H9 (cell line): ENCODE data around the gene ZNF792. TPM values are rescaled to one million over a fixed set of nuclear protein-coding genes. Genes with fewer than 3 reads are reported as not detected.

ENCODE experiments used
- DNase-seq: peaks from one replicate; pipeline ENCODE4 v3.0.0-alpha.2; 2017
- H2AFZ ChIP-seq: one replicate; pipeline ENCODE4 v1.6.1; 2013; ENCODE audit warnings: mild to moderate bottlenecking, low read length, control low read depth, moderate library complexity
- H2AK5ac ChIP-seq: 2 replicates; pipeline ENCODE4 v1.6.1; 2013; ENCODE audit warnings: low read length, control low read depth, mixed read lengths; ENCODE audit not compliant: insufficient read length
- H2BK120ac ChIP-seq: one replicate; pipeline ENCODE4 v1.6.1; 2013; ENCODE audit warnings: low read depth, mild to moderate bottlenecking, low read length, control low read depth, inconsistent platforms; ENCODE audit not compliant: poor library complexity, severe bottlenecking
- H2BK12ac ChIP-seq: 2 replicates; pipeline ENCODE4 v1.6.1; 2013; ENCODE audit warnings: low read length, control low read depth, mixed read lengths, low read depth; ENCODE audit not compliant: insufficient read length
- H2BK15ac ChIP-seq: 2 replicates; pipeline ENCODE4 v1.6.1; 2013; ENCODE audit warnings: low read depth, low read length, control low read depth
- H2BK20ac ChIP-seq: one replicate; pipeline ENCODE4 v1.6.1; 2013; ENCODE audit warnings: low read depth, mild to moderate bottlenecking, low read length, control low read depth, inconsistent platforms; ENCODE audit not compliant: poor library complexity, severe bottlenecking
- H2BK5ac ChIP-seq: 2 replicates; pipeline ENCODE4 v1.6.1; 2013; ENCODE audit warnings: low read length, control low read depth, mixed read lengths; ENCODE audit not compliant: insufficient read length
- H3K14ac ChIP-seq: 2 replicates; pipeline ENCODE4 v1.6.1; 2013; ENCODE audit warnings: low read length, control low read depth; ENCODE audit not compliant: insufficient read depth
- H3K18ac ChIP-seq: 2 replicates; pipeline ENCODE4 v1.6.1; 2013; ENCODE audit warnings: low read depth, mild to moderate bottlenecking, mixed read lengths, low read length, control low read depth; ENCODE audit not compliant: insufficient read length
- H3K23ac ChIP-seq: 2 replicates; pipeline ENCODE4 v1.6.1; 2013; ENCODE audit warnings: low read length, control low read depth, mixed read lengths, low read depth; ENCODE audit not compliant: insufficient read length
- H3K23me2 ChIP-seq: 2 replicates; pipeline ENCODE4 v1.6.1; 2013; ENCODE audit warnings: low read depth, mild to moderate bottlenecking, mixed read lengths, low read length, control low read depth; ENCODE audit not compliant: insufficient read length, poor library complexity, severe bottlenecking
- H3K27ac ChIP-seq: 2 replicates; pipeline ENCODE4 v1.5.1; 2013; ENCODE audit warnings: low read length, control low read depth, mixed read lengths, low read depth; ENCODE audit not compliant: insufficient read length
- H3K27me3 ChIP-seq: 2 replicates; pipeline ENCODE4 v1.6.1; 2013; ENCODE audit warnings: low read length, control low read depth, inconsistent platforms; ENCODE audit not compliant: insufficient read depth
- H3K4ac ChIP-seq: 2 replicates; pipeline ENCODE4 v1.6.1; 2013; ENCODE audit warnings: low read depth, mild to moderate bottlenecking, control low read depth, inconsistent platforms, low read length, moderate library complexity
- H3K4me1 ChIP-seq: 2 replicates; pipeline ENCODE4 v1.6.1; 2013; ENCODE audit warnings: low read length, control low read depth, inconsistent platforms; ENCODE audit not compliant: insufficient read depth
- H3K4me2 ChIP-seq: 2 replicates; pipeline ENCODE4 v1.6.1; 2013; ENCODE audit warnings: low read length, control low read depth, mixed read lengths; ENCODE audit not compliant: insufficient read length, insufficient read depth
- H3K56ac ChIP-seq: 2 replicates; pipeline ENCODE4 v1.6.1; 2013; ENCODE audit warnings: low read depth, mild to moderate bottlenecking, mixed read lengths, low read length, control low read depth; ENCODE audit not compliant: insufficient read length
- H3K79me1 ChIP-seq: 2 replicates; pipeline ENCODE4 v1.6.1; 2013; ENCODE audit warnings: low read depth, mild to moderate bottlenecking, moderate library complexity, low read length, control low read depth, inconsistent platforms; ENCODE audit not compliant: insufficient read depth, poor library complexity, severe bottlenecking
- H3K79me2 ChIP-seq: 2 replicates; pipeline ENCODE4 v1.6.1; 2013; ENCODE audit warnings: low read length, control low read depth, inconsistent platforms; ENCODE audit not compliant: insufficient read depth
- H3K9ac ChIP-seq: 2 replicates; pipeline ENCODE4 v1.6.1; 2013; ENCODE audit warnings: low read length, control low read depth, mixed read lengths; ENCODE audit not compliant: insufficient read length; ENCODE audit errors: extremely low read depth
- H3K9me3 ChIP-seq: one replicate; pipeline ENCODE4 v1.6.1; 2013; ENCODE audit warnings: low read depth, low read length, inconsistent platforms; ENCODE audit not compliant: control insufficient read depth
- H3T11ph ChIP-seq: one replicate; pipeline ENCODE4 v1.6.1; 2013; ENCODE audit warnings: mild to moderate bottlenecking, low read length, control low read depth, inconsistent platforms
- H4K20me1 ChIP-seq: one replicate; pipeline ENCODE4 v1.6.1; 2013; ENCODE audit not compliant: control insufficient read depth, insufficient read length, insufficient read depth
- H4K5ac ChIP-seq: 2 replicates; pipeline ENCODE4 v1.6.1; 2013; ENCODE audit warnings: low read depth, mild to moderate bottlenecking, mixed read lengths, low read length, control low read depth; ENCODE audit not compliant: insufficient read length
- H4K8ac ChIP-seq: replicated peaks from 2 replicates; pipeline ENCODE4 v1.6.1; 2013; ENCODE audit warnings: low read length, control low read depth, mixed read lengths, low read depth; ENCODE audit not compliant: insufficient read length
- H4K91ac ChIP-seq: 2 replicates; pipeline ENCODE4 v1.6.1; 2013; ENCODE audit warnings: low read depth, mild to moderate bottlenecking, moderate library complexity, mixed read lengths, low read length, control low read depth; ENCODE audit not compliant: insufficient read length
- H3K27ac Mint-ChIP-seq, 3 experiments: 2 replicates in 2 of 3; 3 replicates in 1 of 3; pipeline ENCODE4 v1.8.0; 2020 to 2021; ENCODE audit warnings: mixed read lengths in 3 of 3, mild to moderate bottlenecking in 1 of 3, moderate library complexity in 1 of 3
- H3K27me3 Mint-ChIP-seq: 2 replicates; pipeline ENCODE4 v1.8.0; 2021; ENCODE audit warnings: low read depth, mild to moderate bottlenecking, moderate library complexity, mixed read lengths
- H3K36me3 Mint-ChIP-seq, 3 experiments: 2 replicates in 2 of 3; 3 replicates in 1 of 3; pipeline ENCODE4 v1.8.0; 2020 to 2021; ENCODE audit warnings: low read depth in 3 of 3, mixed read lengths in 3 of 3; ENCODE audit not compliant: insufficient read depth in 1 of 3
- H3K4me1 Mint-ChIP-seq, 2 experiments: 2 replicates each; pipeline ENCODE4 v1.8.0; 2020; ENCODE audit warnings: mixed read lengths in 2 of 2
- H3K4me3 Mint-ChIP-seq, 2 experiments: 2 replicates in 1 of 2; 3 replicates in 1 of 2; pipeline ENCODE4 v1.8.0; 2020 to 2021; ENCODE audit warnings: mild to moderate bottlenecking in 2 of 2, mixed read lengths in 2 of 2, moderate library complexity in 1 of 2
- H3K9me3 Mint-ChIP-seq, 2 experiments: 2 replicates in 1 of 2; 3 replicates in 1 of 2; pipeline ENCODE4 v1.8.0; 2020; ENCODE audit warnings: mild to moderate bottlenecking in 2 of 2, mixed read lengths in 2 of 2, moderate library complexity in 1 of 2
- WGBS: extraction: QIAGEN DNeasy Blood & Tissue Kit; methylation state at CpG from one replicate; pipeline ENCODE4 v1.1.7; 2013; ENCODE audit warnings: missing lambda C conversion rate, low lambda C conversion rate, mixed read lengths; ENCODE audit not compliant: insufficient read length; ENCODE audit errors: extremely low coverage; 5-methylcytosine and 5-hydroxymethylcytosine counted together
- total RNA-seq: library from RNA; stranded (reverse); gene quantifications from 2 replicates; pipeline ENCODE4 v1.2.1, GENCODE V29; 2021
- TF ChIP-seq, protein P1 (sequence below): fragments of 200-600 bp; sonication (generic); conservative IDR thresholded peaks from 3 replicates; pipeline ENCODE4 v1.8.0; 2021; ENCODE audit warnings: antibody characterized with exemption, mild to moderate bottlenecking

ZNF792 gene
- total RNA-seq, 1 experiment from 2014 or later, result 8.3 TPM

DNA sequence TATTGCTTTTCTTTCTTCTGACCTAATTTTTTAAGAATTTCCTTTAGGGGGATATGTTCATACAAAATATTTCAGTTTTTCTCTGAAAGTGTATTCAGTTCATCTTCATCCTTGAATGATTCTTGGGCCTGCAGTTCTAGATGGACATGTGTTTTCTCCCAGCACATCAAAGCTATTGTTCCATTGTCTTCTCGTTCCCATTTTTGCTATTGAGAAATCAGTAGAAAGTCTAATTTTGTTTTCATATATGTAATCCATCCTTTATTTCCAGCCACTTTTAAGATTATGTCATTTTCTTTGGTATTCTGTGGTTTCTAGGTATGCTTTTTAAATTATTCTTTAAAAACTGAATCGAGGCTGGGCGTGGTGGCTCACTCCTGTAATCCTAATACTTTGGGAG, 20.3 kb upstream of the ZNF792 start:
- Histone ChIP-seq H4K5ac (no peak overlapping the region), H2AFZ (no peak overlapping the region), H2BK20ac (no peak overlapping the region), H3K9me3 (no peaks in the 10 kb centered on the region), H2AK5ac (no peak overlapping the region), H2BK15ac (no peak overlapping the region), H3K27me3 (no peaks in the 10 kb centered on the region), H3K14ac (no peak overlapping the region), H3K27ac (no peak overlapping the region), H4K8ac (no peak overlapping the region), H3K4me1 (peaks cover 5% of the 10 kb centered on the region; the same call in 1 of the 2 replicates), H3K56ac (no peak overlapping the region), H3K4ac (no peak overlapping the region), H3K4me2 (no peak overlapping the region), H3K23ac (no peak overlapping the region), H3K18ac (no peak overlapping the region), H2BK120ac (no peak overlapping the region), H3K79me2 (no peaks in the 10 kb centered on the region), H3T11ph (no peak overlapping the region), H3K79me1 (no peaks in the 10 kb centered on the region), H3K23me2 (no peaks in the 10 kb centered on the region), H2BK5ac (no peak overlapping the region), H4K20me1 (no peaks in the 10 kb centered on the region), H3K9ac (no peak overlapping the region), H4K91ac (no peak overlapping the region), H2BK12ac (no peak overlapping the region)
- Mint-ChIP-seq H3K36me3 (peaks cover 0 to 5% (median 0%) of the 10 kb centered on the region in 3 experiments; a peak in 3 of 7 replicates), H3K4me1 (peaks cover 9% of the 10 kb centered on the region in 2 experiments), H3K27ac (no peak overlapping the region), H3K9me3 (peaks cover 4 to 10% of the 10 kb centered on the region in 2 experiments; a peak in 4 of 5 replicates), H3K4me3 (no peak overlapping the region), H3K27me3 (no peaks in the 10 kb centered on the region; the same call in 1 of the 2 replicates)
- DNase-seq, result no peak
- no CpG with 5 or more reads among the region's 3 CpGs for WGBS
- TF ChIP-seq, protein P1, sequence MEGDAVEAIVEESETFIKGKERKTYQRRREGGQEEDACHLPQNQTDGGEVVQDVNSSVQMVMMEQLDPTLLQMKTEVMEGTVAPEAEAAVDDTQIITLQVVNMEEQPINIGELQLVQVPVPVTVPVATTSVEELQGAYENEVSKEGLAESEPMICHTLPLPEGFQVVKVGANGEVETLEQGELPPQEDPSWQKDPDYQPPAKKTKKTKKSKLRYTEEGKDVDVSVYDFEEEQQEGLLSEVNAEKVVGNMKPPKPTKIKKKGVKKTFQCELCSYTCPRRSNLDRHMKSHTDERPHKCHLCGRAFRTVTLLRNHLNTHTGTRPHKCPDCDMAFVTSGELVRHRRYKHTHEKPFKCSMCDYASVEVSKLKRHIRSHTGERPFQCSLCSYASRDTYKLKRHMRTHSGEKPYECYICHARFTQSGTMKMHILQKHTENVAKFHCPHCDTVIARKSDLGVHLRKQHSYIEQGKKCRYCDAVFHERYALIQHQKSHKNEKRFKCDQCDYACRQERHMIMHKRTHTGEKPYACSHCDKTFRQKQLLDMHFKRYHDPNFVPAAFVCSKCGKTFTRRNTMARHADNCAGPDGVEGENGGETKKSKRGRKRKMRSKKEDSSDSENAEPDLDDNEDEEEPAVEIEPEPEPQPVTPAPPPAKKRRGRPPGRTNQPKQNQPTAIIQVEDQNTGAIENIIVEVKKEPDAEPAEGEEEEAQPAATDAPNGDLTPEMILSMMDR, result no peak
